ENCODE results near the gene SFN. TPM values are rescaled to one million over a fixed set of nuclear protein-coding genes. Genes with fewer than 3 reads are reported as not detected.
"Not testable (repeated sequence)": the region's sequence is repeated elsewhere in the genome, so short reads cannot be mapped to it uniquely, and the experiment has no call there.

The SFN gene
- total RNA-seq, 4 donors from 2014 or later: 1,060 to 2,609 (median 1,818) TPM

DNA sequence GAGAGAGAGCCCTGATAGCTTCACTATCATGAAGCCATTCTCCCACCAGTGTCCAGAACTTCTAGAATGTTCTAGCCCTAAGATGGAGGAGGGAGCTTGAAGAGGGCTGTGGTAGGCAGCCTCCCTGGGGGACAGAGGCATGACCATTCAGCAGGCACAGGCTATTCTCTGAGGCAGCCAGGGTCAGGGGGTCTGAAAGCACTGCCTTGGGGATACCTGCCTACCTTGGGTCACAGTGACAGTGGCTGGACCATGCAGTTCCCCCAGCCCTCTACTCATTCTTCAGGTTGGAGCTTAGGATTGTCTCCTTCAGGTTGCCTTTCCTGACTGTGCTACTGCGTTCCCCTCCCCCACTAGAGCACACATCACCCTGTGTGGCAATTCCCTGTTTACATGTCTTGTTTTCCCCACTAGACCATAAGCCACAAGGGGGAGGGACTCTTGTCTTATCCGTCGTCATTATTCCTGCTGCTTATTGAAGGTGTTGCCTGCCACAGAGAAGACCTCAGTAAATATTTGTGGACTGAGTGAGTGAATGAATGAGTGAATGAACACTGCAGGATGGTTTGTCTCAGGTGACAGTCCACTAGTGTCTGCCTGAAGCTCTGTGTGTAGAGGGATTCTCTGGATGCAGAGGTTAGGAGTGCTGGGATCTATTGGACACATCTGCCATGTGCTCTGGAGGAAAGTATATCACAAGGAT, 31.3 kb upstream of the SFN start:
- intact Hi-C loops (cut with DNase I): no loop called here
- Histone ChIP-seq H3K27me3 (no peaks in the 10 kb centered on the region), H3K9me3 (no peaks in the 10 kb centered on the region), H3K4me3 (no peak overlapping the region), H3K27ac (peak overlapping the region in 1 of 4 donors; percentile 49), H3K36me3 (peaks cover 7 to 73% (median 24%) of the 10 kb centered on the region in 3 donors), H3K4me1 (peaks cover 24 to 52% (median 28%) of the 10 kb centered on the region in 3 donors)
- no peak for DNase-seq
- WGBS, 2 donors: 56 to 83% methylated on average over 2 of the region's 3 CpGs
- TF ChIP-seq POLR2A (IDR thresholded peaks at IDR 0.05): no peak

DNA sequence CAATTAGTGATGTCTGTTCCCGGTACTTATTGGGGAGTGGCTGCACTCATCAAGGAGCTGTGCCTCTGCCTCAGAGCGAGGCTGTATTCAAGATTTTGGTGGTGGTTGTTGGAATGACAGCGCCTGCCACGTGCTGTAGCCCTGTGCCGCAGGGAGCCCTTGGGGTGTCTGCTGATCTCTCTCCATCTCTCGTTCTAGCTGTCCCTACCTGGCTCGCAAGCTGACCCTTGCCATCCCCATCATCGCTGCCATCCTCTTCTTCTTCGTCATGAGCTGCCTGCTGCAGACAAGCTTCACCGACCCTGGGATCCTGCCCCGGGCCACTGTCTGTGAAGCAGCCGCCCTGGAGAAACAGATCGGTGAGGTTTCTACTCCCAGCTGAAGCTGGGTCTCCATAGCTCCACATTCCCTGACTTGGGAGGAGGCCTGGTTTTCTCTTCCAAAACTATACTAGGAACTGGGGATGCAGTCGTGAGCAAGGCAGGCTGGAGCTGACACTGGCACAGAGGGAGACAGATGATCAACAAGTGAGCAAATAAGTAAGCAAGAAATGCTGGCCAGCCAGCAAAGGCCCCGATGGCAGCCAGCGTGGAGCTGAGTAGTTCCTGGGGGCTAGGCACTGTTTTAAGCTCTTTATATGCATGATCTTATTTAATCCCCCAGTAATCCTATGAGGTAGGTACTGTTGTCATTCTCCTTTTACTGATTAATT, 30.5 kb upstream of the SFN start:
- Histone ChIP-seq H3K27ac (no peak overlapping the region), H3K4me1 (peaks cover 22 to 47% (median 23%) of the 10 kb centered on the region in 3 donors), H3K9me3 (no peaks in the 10 kb centered on the region), H3K4me3 (no peak overlapping the region), H3K27me3 (no peaks in the 10 kb centered on the region), H3K36me3 (peaks cover 7 to 79% (median 24%) of the 10 kb centered on the region in 3 donors)
- TF ChIP-seq, protein P1, sequence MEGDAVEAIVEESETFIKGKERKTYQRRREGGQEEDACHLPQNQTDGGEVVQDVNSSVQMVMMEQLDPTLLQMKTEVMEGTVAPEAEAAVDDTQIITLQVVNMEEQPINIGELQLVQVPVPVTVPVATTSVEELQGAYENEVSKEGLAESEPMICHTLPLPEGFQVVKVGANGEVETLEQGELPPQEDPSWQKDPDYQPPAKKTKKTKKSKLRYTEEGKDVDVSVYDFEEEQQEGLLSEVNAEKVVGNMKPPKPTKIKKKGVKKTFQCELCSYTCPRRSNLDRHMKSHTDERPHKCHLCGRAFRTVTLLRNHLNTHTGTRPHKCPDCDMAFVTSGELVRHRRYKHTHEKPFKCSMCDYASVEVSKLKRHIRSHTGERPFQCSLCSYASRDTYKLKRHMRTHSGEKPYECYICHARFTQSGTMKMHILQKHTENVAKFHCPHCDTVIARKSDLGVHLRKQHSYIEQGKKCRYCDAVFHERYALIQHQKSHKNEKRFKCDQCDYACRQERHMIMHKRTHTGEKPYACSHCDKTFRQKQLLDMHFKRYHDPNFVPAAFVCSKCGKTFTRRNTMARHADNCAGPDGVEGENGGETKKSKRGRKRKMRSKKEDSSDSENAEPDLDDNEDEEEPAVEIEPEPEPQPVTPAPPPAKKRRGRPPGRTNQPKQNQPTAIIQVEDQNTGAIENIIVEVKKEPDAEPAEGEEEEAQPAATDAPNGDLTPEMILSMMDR (IDR thresholded peaks at IDR 0.05): no peak
- no peak for TF ChIP-seq POLR2A (IDR thresholded peaks at IDR 0.05)
- no peak for DNase-seq
- 81 to 83% methylated on average over 10 to 13 of the region's 16 CpGs for WGBS, 2 donors
- intact Hi-C loops (cut with DNase I): no loop called here

DNA sequence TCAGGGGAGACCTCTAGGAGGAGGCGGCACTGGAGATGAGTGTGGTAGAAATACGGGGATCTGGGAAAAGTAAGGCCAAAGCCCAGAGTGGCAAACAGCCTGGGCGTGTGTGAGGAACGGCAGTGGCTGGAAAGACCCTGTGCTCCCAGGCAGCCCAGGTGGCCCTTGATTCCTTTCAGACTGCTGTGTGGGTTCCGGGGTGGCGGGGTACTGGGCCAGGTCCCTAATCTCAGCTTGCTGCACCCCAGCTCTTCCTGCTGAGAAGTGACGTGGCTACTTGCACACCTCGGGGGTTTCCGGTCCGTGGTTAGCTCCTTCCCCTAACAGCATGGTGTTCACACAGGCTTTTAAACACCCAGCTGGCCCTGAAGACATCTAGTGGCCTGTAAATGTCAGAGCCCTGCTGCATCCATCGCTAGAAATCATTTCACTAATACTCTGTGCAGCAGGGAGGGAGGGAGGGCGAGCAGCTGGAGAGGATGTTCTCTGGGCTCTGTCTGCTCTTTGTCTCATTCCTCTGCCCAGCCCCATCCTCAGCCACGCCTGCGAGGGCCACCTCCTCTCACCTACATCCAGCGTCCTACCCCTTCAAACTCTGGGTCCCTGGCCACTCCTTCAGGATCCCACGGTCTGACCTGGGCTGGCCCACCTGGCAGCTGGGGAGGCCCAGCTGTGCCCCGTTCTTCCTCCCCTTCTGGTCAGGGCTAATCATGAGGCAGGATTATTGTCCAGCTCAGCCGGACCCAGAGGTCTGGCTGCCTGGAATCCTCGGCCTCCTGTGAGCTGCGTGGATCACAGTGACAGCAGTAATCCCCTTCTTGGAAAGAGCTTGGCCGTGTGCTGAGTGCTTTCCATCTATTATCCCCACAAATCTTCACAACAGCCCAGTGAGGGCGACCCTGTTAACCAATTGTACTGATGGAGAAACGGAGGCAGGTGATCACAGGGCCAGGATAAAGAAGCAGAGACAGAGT, 29.2 kb upstream of the SFN start:
- intact Hi-C loops (cut with DNase I): no loop called here
- Histone ChIP-seq H3K4me3 (no peak overlapping the region), H3K4me1 (peaks cover 9 to 34% (median 10%) of the 10 kb centered on the region in 3 donors), H3K36me3 (peaks cover 10 to 92% (median 28%) of the 10 kb centered on the region in 3 donors), H3K27ac (peak overlapping the region in 3 of 4 donors; percentile 33 to 65 (median 41)), H3K27me3 (no peaks in the 10 kb centered on the region), H3K9me3 (no peaks in the 10 kb centered on the region)
- 72 to 78% methylated on average over 14 to 20 of the region's 23 CpGs for WGBS, 2 donors
- TF ChIP-seq, protein P1 (IDR thresholded peaks at IDR 0.05): peak in 2 of 6 experiments; percentile 3 to 10
- peak in 1 of 4 donors; percentile 43 for TF ChIP-seq POLR2A (IDR thresholded peaks at IDR 0.05)
- peak; percentile 48 for DNase-seq

DNA sequence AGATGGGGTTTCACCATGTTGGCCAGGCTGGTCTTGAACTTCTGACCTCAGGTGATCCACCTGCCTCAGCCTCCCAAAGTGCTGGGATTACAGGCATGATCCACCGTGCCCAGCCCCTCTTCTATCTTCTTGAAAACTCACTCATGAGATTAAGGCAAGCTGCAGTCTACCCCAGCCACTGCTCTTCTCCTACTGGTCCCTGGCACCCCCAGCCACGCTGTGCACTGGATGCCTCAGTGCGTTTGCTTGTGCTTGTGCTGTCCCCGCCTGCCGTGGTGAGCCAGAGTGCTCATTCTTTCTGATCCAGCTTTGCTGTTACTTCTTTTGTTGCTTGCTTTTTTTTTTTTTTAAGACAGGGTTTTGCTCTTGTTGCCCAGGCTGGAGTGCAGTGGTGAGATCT, 25.3 kb upstream of the SFN start:
- Histone ChIP-seq H3K36me3 (peaks cover 14 to 99% (median 33%) of the 10 kb centered on the region in 3 donors), H3K4me1 (peaks cover 0 to 11% (median 0%) of the 10 kb centered on the region in 3 donors)
- 80 to 97% methylated on average over 5 of the region's 5 CpGs for WGBS, 2 donors
- H3K27me3 ChIP-seq; intact Hi-C loops (cut with DNase I); H3K27ac ChIP-seq; H3K4me3 ChIP-seq; H3K9me3 ChIP-seq; DNase-seq: not testable (repeated sequence)

DNA sequence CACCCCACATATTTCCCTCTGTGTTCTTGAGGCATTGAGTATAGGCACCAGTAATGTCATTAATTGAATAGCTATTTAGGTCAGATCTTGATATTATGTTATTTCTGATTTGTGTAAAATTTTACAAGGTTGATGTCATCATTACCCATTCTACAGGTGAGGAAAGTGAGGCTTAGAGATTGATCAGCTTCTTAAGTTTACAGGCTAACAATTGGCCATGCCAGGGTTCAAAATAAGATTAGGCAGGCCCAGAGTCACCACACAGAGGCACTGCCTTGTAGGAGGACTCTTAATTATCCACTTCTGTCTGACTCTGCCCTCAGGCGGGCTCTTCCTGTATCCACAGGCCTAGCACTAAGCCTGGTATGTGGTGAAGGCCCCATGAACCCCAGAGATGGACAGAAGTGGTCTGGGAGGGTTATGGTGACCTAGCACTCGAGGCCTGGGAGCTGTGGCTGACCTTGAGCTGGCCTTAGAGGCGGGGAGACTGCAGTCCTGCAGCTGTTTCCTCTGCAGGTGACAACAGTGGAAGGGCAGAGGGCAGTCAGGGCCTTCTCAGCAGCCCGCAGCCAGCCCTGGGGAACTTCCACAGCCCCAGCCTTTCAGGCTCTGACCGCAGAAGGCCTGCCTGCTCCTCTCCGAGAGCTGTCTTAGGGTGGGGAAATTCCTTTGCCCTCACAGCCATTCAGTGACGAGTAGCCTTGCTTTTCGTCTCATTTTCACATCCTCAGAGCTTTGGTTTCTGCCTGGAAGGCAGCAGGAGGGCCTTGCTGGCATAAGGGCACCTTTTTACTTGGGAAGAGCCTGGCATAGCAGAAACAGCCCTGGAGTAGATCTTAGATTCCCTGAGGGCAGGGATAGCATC, 24.2 kb upstream of the SFN start:
- WGBS, 2 donors: 57 to 89% methylated on average over 3 to 4 of the region's 8 CpGs
- Histone ChIP-seq H3K9me3 (no peaks in the 10 kb centered on the region), H3K36me3 (peaks cover 6 to 99% (median 33%) of the 10 kb centered on the region in 3 donors), H3K27me3 (no peaks in the 10 kb centered on the region), H3K4me3 (no peak overlapping the region), H3K4me1 (peaks cover 0 to 13% (median 0%) of the 10 kb centered on the region in 3 donors), H3K27ac (peak overlapping the region in 2 of 4 donors; percentile 17 to 59)
- TF ChIP-seq POLR2A (IDR thresholded peaks at IDR 0.05): no peak
- TF ChIP-seq, protein P1 (IDR thresholded peaks at IDR 0.05): no peak
- no peak for DNase-seq
- intact Hi-C loops (cut with DNase I): no loop called here

All from esophagus squamous epithelium (tissue), 5 donors.